Upper lobe of right lung (tissue), 1 donor: ENCODE results near the gene OR51G2. TPM values are rescaled to one million over a fixed set of nuclear protein-coding genes. Genes with fewer than 3 reads are reported as not detected.

ENCODE experiments used
- ATAC-seq: fragments of 200-7000 bp; cut with Tn5 transposase; one replicate; pipeline ENCODE4 v1.9.1; 2020; ENCODE audit warnings: mild to moderate bottlenecking, moderate library complexity
- DNase-seq: peaks from one replicate; pipeline ENCODE4 v3.0.0-alpha.2; 2020
- H3K27ac ChIP-seq: fragments of 200-600 bp; one replicate; pipeline ENCODE4 v1.8.0; 2022
- H3K27me3 ChIP-seq: fragments of 200-600 bp; one replicate; pipeline ENCODE4 v1.8.0; 2022; ENCODE audit warnings: mild to moderate bottlenecking
- H3K36me3 ChIP-seq: fragments of 200-600 bp; one replicate; pipeline ENCODE4 v1.8.0; 2022
- H3K4me1 ChIP-seq: fragments of 200-600 bp; one replicate; pipeline ENCODE4 v1.8.0; 2022
- H3K4me3 ChIP-seq: fragments of 200-600 bp; one replicate; pipeline ENCODE4 v1.8.0; 2022; ENCODE audit warnings: mild to moderate bottlenecking
- H3K9me3 ChIP-seq: fragments of 200-600 bp; one replicate; pipeline ENCODE4 v1.8.0; 2022
- CTCF ChIP-seq: fragments of 200-600 bp; IDR thresholded peaks from one replicate; pipeline ENCODE4 v1.8.0; 2022; ENCODE audit warnings: antibody characterized with exemption
- intact Hi-C: fragments of 100-400 bp; cut with DNase I; formaldehyde crosslinking; loops from one replicate; pipeline ENCODE4 v1.11.0; 2022
- total RNA-seq: library from RNA; stranded (reverse); fragmentation: NEBNext Ultra II Directional; extraction: Animal tissue kit (Norgen Biotek cat#: 25700); gene quantifications from one replicate; pipeline ENCODE4 v1.2.1, GENCODE V29; 2021
- donor health status: DM: no; HTN: yes; CAD: no; lungs with severe emphysema.

OR51G2 gene
- total RNA-seq, 1 donor from 2014 or later, result not detected

- Histone ChIP-seq H3K27ac (no peak overlapping the region), H3K4me1 (no peaks in the 10 kb centered on the region), H3K9me3 (no peaks in the 10 kb centered on the region), H3K27me3 (no peaks in the 10 kb centered on the region), H3K36me3 (no peaks in the 10 kb centered on the region), H3K4me3 (no peak overlapping the region)
- no peak for DNase-seq
- no peak for TF ChIP-seq CTCF
- no peak for ATAC-seq
- intact Hi-C loops, result no loop called here
Observed at GRCh38 chr11:4936745-4937144, 17.6 kb upstream of the OR51G2 start.

DNA sequence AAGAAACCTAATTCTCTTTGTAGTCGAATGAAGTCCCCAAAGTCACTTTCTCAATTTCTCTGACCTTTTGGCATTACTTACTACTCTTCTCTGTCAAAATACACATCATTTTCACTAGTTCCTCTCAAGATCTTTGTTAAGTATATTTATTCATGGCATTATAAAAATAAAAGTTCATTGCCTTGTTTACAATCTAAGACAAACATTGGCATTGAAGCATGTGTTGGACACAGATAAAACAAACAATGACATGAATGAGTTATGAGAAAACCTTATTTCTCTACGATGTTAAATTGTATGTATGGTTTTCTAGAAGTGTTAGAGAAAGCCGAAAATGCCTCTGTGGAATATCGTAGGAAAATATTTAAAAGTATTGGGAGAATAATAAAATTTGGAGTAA, 13.6 kb upstream of the OR51G2 start:
- Histone ChIP-seq H3K9me3 (no peaks in the 10 kb centered on the region), H3K4me3 (no peak overlapping the region), H3K4me1 (no peaks in the 10 kb centered on the region), H3K27me3 (no peaks in the 10 kb centered on the region), H3K27ac (no peak overlapping the region), H3K36me3 (no peaks in the 10 kb centered on the region)
- ATAC-seq (no peak), DNase-seq (no peak)
- no peak for TF ChIP-seq CTCF
- intact Hi-C loops, result no loop called here

DNA sequence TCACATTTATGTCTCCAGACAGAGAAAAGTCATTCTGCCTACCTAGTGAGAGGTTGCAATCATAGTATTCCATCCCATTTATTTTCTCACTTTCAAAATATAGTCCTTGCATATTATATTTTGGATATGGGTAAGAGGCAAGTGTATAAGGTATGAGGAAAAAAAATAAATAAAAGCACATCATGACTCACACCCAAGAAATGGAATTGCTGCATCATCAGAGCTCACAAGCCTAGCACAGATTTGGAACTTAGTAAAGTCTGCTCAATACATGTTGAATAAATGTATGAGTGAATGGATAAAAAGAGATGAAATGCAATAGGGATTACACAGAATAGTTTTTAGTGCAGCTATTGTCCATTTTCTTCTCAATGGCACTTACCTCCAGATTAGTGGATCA, 7.5 kb upstream of the OR51G2 start:
- H3K27me3 ChIP-seq, result no peaks in the 10 kb centered on the region
- DNase-seq, result no peak
- no peak for TF ChIP-seq CTCF
- intact Hi-C loops, result no loop called here
- H3K4me1 ChIP-seq, result no peaks in the 10 kb centered on the region
- ATAC-seq, result no peak
- no peaks in the 10 kb centered on the region for H3K9me3 ChIP-seq
- H3K27ac ChIP-seq, result no peak overlapping the region
- no peaks in the 10 kb centered on the region for H3K36me3 ChIP-seq
- no peak overlapping the region for H3K4me3 ChIP-seq

DNA sequence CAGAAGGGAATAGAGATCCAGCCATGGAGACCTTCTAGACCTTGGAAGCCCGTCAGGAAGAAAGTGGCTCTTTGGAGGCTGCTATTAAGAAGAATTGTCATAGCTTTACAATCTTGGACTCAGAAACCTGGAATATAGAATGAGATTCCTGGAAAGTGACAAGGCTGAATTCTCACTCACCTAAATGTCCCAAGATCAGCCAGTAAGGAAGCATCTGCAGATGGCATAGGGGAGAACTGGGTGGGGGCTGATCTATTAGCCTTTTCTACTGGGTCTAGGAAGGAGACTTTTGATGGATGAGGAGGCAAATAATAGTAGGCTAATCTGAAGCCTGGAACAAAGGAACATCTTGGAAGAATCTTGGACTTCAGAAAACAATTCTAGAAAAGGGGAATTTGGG, 5.1 kb upstream of the OR51G2 start, which contains the start of gene OR51G1:
OR51G1 (minus strand) TSS at position 101 of the 400 bp plus-strand sequence; CDS start at position 101, 0 bp downstream.
- no peaks in the 10 kb centered on the region for H3K9me3 ChIP-seq
- no peak within 1 kb of the TSS for H3K27ac ChIP-seq
- intact Hi-C loops, result no loop called here
- H3K4me3 ChIP-seq, result no peak within 1 kb of the TSS
- DNase-seq (no peak), ATAC-seq (no peak)
- H3K36me3 ChIP-seq, result no peaks in the 10 kb centered on the region
- no peaks in the 10 kb centered on the region for H3K4me1 ChIP-seq
- no peaks in the 10 kb centered on the region for H3K27me3 ChIP-seq
- TF ChIP-seq CTCF, result no peak

- Histone ChIP-seq H3K9me3 (no peaks in the 10 kb centered on the region), H3K4me3 (no peak overlapping the region), H3K36me3 (no peaks in the 10 kb centered on the region), H3K4me1 (no peaks in the 10 kb centered on the region), H3K27me3 (no peaks in the 10 kb centered on the region), H3K27ac (no peak overlapping the region)
- no peak for TF ChIP-seq CTCF
- no peak for ATAC-seq
- DNase-seq, result no peak
- intact Hi-C loops, result no loop called here
Observed at GRCh38 chr11:4922304-4922703, 3.2 kb upstream of the OR51G2 start.

DNA sequence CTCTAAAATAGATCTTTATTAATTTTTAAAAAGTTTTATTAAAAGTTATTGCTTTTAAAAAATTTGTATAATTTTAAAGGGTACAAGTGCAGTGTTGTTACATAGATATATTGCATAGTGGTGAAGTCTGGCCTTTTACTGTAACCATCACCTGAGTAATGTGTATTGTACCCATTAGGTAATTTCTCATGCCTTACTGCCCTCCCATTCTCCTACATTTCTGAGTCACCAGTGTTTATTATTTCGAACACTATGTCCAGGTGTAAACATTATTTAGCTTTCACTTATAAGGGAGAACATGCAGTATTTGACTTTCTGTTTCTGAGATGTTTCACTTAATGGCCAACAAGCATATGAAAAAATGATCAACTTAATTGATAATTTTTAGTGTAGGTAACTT, 2.6 kb upstream of the OR51G2 start:
- H3K27ac ChIP-seq, result no peak overlapping the region
- no peaks in the 10 kb centered on the region for H3K36me3 ChIP-seq
- no peaks in the 10 kb centered on the region for H3K4me1 ChIP-seq
- no peaks in the 10 kb centered on the region for H3K27me3 ChIP-seq
- intact Hi-C loops, result no loop called here
- DNase-seq (no peak), ATAC-seq (no peak)
- no peaks in the 10 kb centered on the region for H3K9me3 ChIP-seq
- H3K4me3 ChIP-seq, result no peak overlapping the region
- TF ChIP-seq CTCF, result no peak
